Stomach (tissue), 9 donors: Measurements from ENCODE around the gene KDM5A. TPM values are rescaled to one million over a fixed set of nuclear protein-coding genes. Genes with fewer than 3 reads are reported as not detected.
"Not testable (repeated sequence)": the region's sequence is repeated elsewhere in the genome, so short reads cannot be mapped to it uniquely, and the experiment has no call there.

Source experiments
- DNase-seq, 2 donors: peaks; one replicate each; pipeline versions ENCODE4 v3.0.0 to v3.0.0-alpha.2; 2013 to 2019
- H3K27ac ChIP-seq, 5 donors: fragments of 200-600 bp in 4 of 5; sonication (generic) in 4 of 5; one replicate each; pipeline ENCODE4 v1.5.1; 2013 to 2019; ENCODE audit warnings: mild to moderate bottlenecking in 1 of 5, moderate library complexity in 1 of 5
- H3K27me3 ChIP-seq, 3 donors: fragments of 200-600 bp; sonication (generic); one replicate each; pipeline ENCODE4 v1.5.1; 2017 to 2019; ENCODE audit warnings: mixed run types in 1 of 3
- H3K36me3 ChIP-seq, 4 donors: fragments of 200-600 bp; sonication (generic); 1 replicate in 3 of 4; 2 replicates in 1 of 4; pipeline ENCODE4 v1.5.1; 2016 to 2019
- H3K4me1 ChIP-seq, 4 donors: fragments of 200-600 bp; sonication (generic); one replicate each; pipeline ENCODE4 v1.5.1; 2016 to 2019
- H3K4me3 ChIP-seq, 4 donors: fragments of 200-600 bp; sonication (generic) in 3 of 4; one replicate each; pipeline ENCODE4 v1.5.1; 2016 to 2019; ENCODE audit warnings: mild to moderate bottlenecking in 1 of 4
- H3K9me3 ChIP-seq, 4 donors: fragments of 200-600 bp; sonication (generic); one replicate each; pipeline ENCODE4 v1.5.1; 2016 to 2019
- EP300 ChIP-seq: sonication (generic); formaldehyde crosslinking; IDR thresholded peaks from one replicate; pipeline ENCODE4 v1.6.1; 2017; ENCODE audit warnings: antibody characterized with exemption
- POLR2A ChIP-seq, 4 donors: fragments of 450-650 bp; IDR thresholded peaks; one replicate each; pipeline ENCODE4 v1.6.1; 2016; ENCODE audit warnings: antibody characterized with exemption in 4 of 4, control low read depth in 2 of 4, mild to moderate bottlenecking in 1 of 4, moderate library complexity in 1 of 4
- POLR2AphosphoS5 ChIP-seq, 3 donors: sonication (generic); formaldehyde crosslinking; IDR thresholded peaks; one replicate each; pipeline ENCODE4 v1.6.1; 2016; ENCODE audit warnings: antibody characterized with exemption in 3 of 3
- WGBS, 5 donors: extraction: QIAGEN DNeasy Blood & Tissue Kit in 3 of 5; methylation state at CpG; one replicate each; pipeline versions ENCODE4 v1.1.5 to v1.1.7; 2013 to 2018; 5-methylcytosine and 5-hydroxymethylcytosine counted together
- intact Hi-C: fragments of 100-400 bp; cut with DNase I; formaldehyde crosslinking; loops from one replicate; pipeline ENCODE4 v1.15.1; 2023; ENCODE audit warnings: low total_unique reads
- polyA plus RNA-seq, 3 donors: library from polyadenylated mRNA; stranded (reverse); fragments of 200-250 nt; gene quantifications; one replicate each; pipeline ENCODE4 v1.2.3, GENCODE V29; 2013
- total RNA-seq, 5 donors: library from RNA; depleted of rRNA; stranded (reverse); fragments of >200 nt; gene quantifications; one replicate each; pipeline versions ENCODE4 v1.1.0 to v1.2.3, GENCODE V29; 2014 to 2016
- TF ChIP-seq, protein P1 (sequence below), 7 experiments: fragments of 450-650 bp in 4 of 7; fragments of 200-600 bp in 3 of 7; sonication (generic) in 3 of 7; IDR thresholded peaks; one replicate each; pipeline ENCODE4 v1.5.1; 2016 to 2019; ENCODE audit warnings: antibody characterized with exemption in 7 of 7, control low read depth in 2 of 7, mild to moderate bottlenecking in 1 of 7
- donor health status: healthy with polysubstance abuse.
- donor health status: Bipolar disorder and iron deficiency.
- donor health status: healthy.

KDM5A gene
- total and polyA plus RNA-seq, 8 donors: 3.2 to 178 (median 67.5) TPM

DNA sequence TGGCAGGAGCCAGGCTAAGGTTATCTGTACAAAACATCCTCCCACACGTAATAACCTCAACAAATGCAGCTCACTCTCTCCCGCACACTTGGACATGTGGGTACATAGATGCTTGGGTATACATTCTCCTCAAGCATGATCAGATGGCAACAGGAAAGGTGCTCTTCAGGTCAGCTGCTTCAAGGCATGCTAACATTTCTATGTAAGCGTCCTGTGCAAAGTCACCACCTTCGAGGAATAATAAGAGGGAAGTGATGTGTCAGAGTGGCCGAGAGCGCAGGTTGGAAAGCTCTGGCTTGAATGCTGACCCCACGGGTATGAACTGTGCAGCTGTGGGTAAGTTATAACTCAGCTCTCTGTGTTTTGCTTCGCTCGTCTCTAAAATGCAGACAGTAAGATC, 151.0 kb downstream of the KDM5A start:
- Histone ChIP-seq H3K4me3 (no peak overlapping the region), H3K27ac (no peak overlapping the region), H3K4me1 (no peaks in the 10 kb centered on the region), H3K36me3 (no peaks in the 10 kb centered on the region), H3K27me3 (peaks cover 0 to 30% (median 3%) of the 10 kb centered on the region in 3 donors), H3K9me3 (peaks cover 7 to 30% (median 25%) of the 10 kb centered on the region in 4 donors)
- WGBS, 5 donors: 87 to 93% (median 88%) methylated on average over 9 of the region's 9 CpGs
- intact Hi-C loops: no loop called here
- TF ChIP-seq POLR2AphosphoS5 (IDR thresholded peaks at IDR 0.05) (no peak), EP300 (no peak), POLR2A (IDR thresholded peaks at IDR 0.05) (no peak)
- TF ChIP-seq, protein P1, sequence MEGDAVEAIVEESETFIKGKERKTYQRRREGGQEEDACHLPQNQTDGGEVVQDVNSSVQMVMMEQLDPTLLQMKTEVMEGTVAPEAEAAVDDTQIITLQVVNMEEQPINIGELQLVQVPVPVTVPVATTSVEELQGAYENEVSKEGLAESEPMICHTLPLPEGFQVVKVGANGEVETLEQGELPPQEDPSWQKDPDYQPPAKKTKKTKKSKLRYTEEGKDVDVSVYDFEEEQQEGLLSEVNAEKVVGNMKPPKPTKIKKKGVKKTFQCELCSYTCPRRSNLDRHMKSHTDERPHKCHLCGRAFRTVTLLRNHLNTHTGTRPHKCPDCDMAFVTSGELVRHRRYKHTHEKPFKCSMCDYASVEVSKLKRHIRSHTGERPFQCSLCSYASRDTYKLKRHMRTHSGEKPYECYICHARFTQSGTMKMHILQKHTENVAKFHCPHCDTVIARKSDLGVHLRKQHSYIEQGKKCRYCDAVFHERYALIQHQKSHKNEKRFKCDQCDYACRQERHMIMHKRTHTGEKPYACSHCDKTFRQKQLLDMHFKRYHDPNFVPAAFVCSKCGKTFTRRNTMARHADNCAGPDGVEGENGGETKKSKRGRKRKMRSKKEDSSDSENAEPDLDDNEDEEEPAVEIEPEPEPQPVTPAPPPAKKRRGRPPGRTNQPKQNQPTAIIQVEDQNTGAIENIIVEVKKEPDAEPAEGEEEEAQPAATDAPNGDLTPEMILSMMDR (IDR thresholded peaks at IDR 0.05): no peak
- DNase-seq: no peak

DNA sequence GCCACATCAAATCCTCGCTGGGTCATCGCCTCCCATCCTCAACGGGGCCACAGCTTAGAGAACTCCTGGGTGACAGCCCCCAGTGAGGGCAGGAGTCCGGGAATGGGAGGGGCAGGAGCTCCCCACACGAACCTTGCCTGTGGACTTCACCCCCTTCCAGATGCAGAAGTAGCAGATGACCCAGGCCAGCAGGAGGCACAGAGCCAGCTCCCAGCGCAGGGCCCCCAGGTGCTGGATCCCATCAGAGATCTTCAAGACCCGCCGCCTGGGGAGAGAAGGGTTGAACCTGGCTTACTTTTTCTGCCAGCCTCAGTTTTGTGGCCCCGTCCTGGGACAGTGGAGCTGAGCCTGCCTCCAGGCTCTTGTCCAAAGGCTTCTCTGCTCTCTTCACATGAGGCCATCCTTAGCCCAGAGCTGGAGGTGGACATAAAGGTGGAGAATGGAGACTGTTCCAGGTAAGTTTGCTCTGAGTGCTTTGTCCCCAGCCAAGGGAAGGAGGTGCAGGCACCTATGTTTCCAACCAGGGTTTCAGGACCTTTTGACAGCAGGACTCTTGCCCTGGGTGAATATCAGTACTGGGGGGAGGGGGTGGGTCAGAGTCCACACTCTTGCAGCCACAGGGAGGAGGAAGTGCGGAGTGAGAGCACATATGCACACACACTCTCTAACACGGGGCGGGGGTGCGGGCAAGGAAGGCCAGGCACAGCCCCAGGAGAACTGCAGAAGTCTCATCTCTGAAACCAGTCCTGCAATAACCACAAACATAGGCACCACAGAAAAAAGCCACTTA, 151.9 kb downstream of the KDM5A start:
- Histone ChIP-seq H3K36me3 (no peaks in the 10 kb centered on the region), H3K9me3 (peaks cover 7 to 30% (median 25%) of the 10 kb centered on the region in 4 donors), H3K27me3 (peaks cover 0 to 38% (median 4%) of the 10 kb centered on the region in 3 donors), H3K27ac (no peak overlapping the region), H3K4me3 (no peak overlapping the region), H3K4me1 (no peaks in the 10 kb centered on the region)
- peak in 1 of 2 donors; percentile 38 for DNase-seq
- intact Hi-C loops: no loop called here
- TF ChIP-seq, protein P1 (IDR thresholded peaks at IDR 0.05): no peak
- TF ChIP-seq POLR2AphosphoS5 (IDR thresholded peaks at IDR 0.05) (no peak), EP300 (no peak), POLR2A (IDR thresholded peaks at IDR 0.05) (no peak)
- WGBS, 5 donors: 70 to 77% (median 73%) methylated on average over 9 to 13 of the region's 13 CpGs

DNA sequence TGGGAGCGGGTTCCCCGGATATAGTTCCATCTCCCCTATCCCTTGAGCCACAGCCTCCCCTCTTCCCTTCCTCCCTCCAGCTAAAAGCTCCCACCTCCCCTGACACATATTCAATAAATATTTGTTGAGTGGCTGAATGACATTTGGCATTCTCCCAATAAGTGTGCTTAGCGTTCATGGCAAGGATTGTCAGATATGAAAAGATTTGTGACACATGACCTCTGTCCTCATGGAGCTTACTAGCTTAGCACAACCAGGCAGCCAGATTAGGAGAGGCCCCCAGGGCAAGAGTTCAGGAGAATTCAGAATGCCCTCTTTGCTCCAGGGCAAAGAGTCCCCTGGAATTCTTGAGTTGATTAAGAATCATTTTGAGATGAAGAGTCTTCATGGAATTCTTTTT, 152.7 kb downstream of the KDM5A start:
- Histone ChIP-seq H3K27ac (no peak overlapping the region), H3K27me3 (peaks cover 0 to 37% (median 4%) of the 10 kb centered on the region in 3 donors), H3K4me1 (no peaks in the 10 kb centered on the region), H3K4me3 (no peak overlapping the region), H3K36me3 (no peaks in the 10 kb centered on the region), H3K9me3 (peaks cover 7 to 30% (median 25%) of the 10 kb centered on the region in 4 donors)
- intact Hi-C loops: no loop called here
- 74 to 81% (median 76%) methylated on average over 3 of the region's 3 CpGs for WGBS, 5 donors
- TF ChIP-seq POLR2AphosphoS5 (IDR thresholded peaks at IDR 0.05): no peak
- TF ChIP-seq, protein P1 (IDR thresholded peaks at IDR 0.05): no peak
- TF ChIP-seq EP300: no peak
- no peak for TF ChIP-seq POLR2A (IDR thresholded peaks at IDR 0.05)
- no peak for DNase-seq

DNA sequence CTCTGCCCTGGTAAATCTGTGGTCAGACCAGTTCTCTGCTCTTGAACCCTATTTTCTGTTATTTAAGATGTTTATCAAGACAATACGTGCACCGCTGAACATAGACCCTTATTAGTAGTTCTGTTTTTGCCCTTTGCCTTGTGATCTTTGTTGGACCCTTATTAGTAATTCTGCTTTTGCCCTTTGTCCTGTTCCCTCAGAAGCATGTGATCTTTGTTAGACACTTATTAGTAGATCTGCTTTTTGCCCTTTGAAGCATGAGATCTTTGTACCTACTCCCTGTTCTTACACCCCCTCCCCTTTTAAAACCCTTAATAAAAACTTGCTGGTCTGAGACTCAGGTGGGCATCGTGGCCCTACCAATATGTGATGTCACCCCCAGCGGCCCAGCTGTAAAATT, 153.2 kb downstream of the KDM5A start:
- H3K36me3 ChIP-seq, DNase-seq, H3K4me1 ChIP-seq, intact Hi-C loops, H3K4me3 ChIP-seq, H3K27ac ChIP-seq: not testable (repeated sequence)
- Histone ChIP-seq H3K9me3 (peaks cover 7 to 30% (median 25%) of the 10 kb centered on the region in 4 donors), H3K27me3 (peaks cover 0 to 33% (median 4%) of the 10 kb centered on the region in 3 donors)
- 87 to 90% (median 88%) methylated on average over 4 of the region's 4 CpGs for WGBS, 5 donors

DNA sequence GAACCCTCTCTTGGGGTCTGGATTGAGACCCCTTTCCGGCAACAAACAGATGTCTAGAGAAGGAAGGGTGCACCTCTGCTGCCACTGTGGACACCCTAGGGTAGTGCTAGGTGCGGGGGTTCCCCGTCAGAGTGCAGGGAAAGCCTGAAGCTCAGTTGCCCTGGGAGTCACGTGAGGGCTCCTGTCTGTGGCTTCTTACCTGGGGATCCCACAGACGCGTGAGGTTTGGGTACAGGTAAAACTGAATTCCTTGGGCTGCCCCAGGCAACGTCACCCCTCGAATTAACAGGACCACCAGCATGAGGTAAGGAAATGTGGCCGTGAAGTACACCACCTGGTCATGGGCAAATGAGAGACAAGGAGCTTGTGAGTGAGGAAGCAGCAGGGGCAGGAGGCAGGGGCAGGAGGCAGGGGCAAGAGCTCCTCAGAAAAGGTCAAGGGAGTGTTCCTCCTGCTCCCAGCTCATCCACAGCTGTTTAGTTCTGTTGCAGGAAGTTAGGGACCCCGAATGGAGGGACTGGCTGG, 154.2 kb downstream of the KDM5A start:
- Histone ChIP-seq H3K4me1 (no peaks in the 10 kb centered on the region), H3K27ac (no peak overlapping the region), H3K9me3 (peaks cover 7 to 30% (median 25%) of the 10 kb centered on the region in 4 donors), H3K27me3 (peaks cover 0 to 27% (median 4%) of the 10 kb centered on the region in 3 donors), H3K4me3 (no peak overlapping the region), H3K36me3 (no peaks in the 10 kb centered on the region)
- WGBS, 5 donors: 91 to 95% (median 92%) methylated on average over 10 of the region's 10 CpGs
- intact Hi-C loops: no loop called here
- no peak for DNase-seq
- TF ChIP-seq, protein P1 (IDR thresholded peaks at IDR 0.05): no peak
- TF ChIP-seq EP300 (no peak), POLR2AphosphoS5 (IDR thresholded peaks at IDR 0.05) (no peak), POLR2A (IDR thresholded peaks at IDR 0.05) (no peak)
